ENCODE measurements around the gene CACNA2D1. TPM values are rescaled to one million over a fixed set of nuclear protein-coding genes. Genes with fewer than 3 reads are reported as not detected.

CACNA2D1 gene
- total and polyA plus RNA-seq, 12 donors: 10.5 to 60.9 (median 35.9) TPM

- TF ChIP-seq POLR2A (IDR thresholded peaks at IDR 0.05) (no peak), CTCF (IDR thresholded peaks at IDR 0.05) (no peak)
- Histone ChIP-seq H3K9me3 (replicated peaks in 1 of 3) (no peaks in the 10 kb centered on the region), H3K36me3 (replicated peaks in 1 of 2) (no peaks in the 10 kb centered on the region), H3K4me1 (replicated peaks in 1 of 2) (peaks cover 0 to 8% of the 10 kb centered on the region in 2 donors), H3K4me3 (no peak overlapping the region), H3K27ac (no peak overlapping the region), H3K27me3 (no peaks in the 10 kb centered on the region)
- WGBS, 4 donors: 83 to 93% (median 92%) methylated on average over 4 of the region's 4 CpGs
- intact Hi-C loops (cut with DNase I): no loop called here
- DNase-seq: no peak
These were observed 59.5 kb downstream of the CACNA2D1 start for GRCh38 chr7:82384051-82384464.

DNA sequence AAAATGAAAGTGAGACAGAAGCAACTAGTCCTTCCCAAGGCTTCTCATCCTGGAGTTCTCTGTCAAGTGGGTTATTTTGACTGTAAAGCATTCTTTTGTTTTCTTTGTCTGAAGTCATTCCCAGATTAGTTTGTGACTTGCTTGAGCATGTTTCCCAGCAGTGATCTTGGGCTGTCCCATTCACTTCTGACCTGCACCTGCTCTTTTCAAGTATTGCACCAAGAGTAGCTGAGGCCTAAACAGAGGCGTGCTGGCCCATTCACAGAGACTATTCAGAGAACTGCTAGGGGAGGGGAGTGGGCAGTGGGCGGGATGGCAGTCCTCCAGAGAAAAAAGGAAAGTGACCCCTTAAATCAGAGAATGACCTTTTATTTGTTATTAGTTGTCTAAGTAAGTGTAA is 61.3 kb downstream of the CACNA2D1 start:
- Histone ChIP-seq H3K4me1 (replicated peaks in 1 of 2) (peaks cover 0 to 8% of the 10 kb centered on the region in 2 donors), H3K27me3 (no peaks in the 10 kb centered on the region), H3K9me3 (replicated peaks in 1 of 3) (no peaks in the 10 kb centered on the region), H3K4me3 (no peak overlapping the region), H3K36me3 (replicated peaks in 1 of 2) (no peaks in the 10 kb centered on the region), H3K27ac (no peak overlapping the region)
- no peak for TF ChIP-seq CTCF (IDR thresholded peaks at IDR 0.05)
- intact Hi-C loops (cut with DNase I): no loop called here
- WGBS, 4 donors: 88 to 96% (median 92%) methylated on average over 2 of the region's 2 CpGs
- DNase-seq: peak in 1 of 7 donors; percentile 9

- H3K9me3 ChIP-seq (replicated peaks in 1 of 3): no peaks in the 10 kb centered on the region
- intact Hi-C loops (cut with DNase I): no loop called here
- no peak overlapping the region for H3K4me3 ChIP-seq
- no peaks in the 10 kb centered on the region for H3K4me1 ChIP-seq (replicated peaks in 1 of 2)
- TF ChIP-seq CTCF (IDR thresholded peaks at IDR 0.05): no peak
- no peak for TF ChIP-seq POLR2A (IDR thresholded peaks at IDR 0.05)
- no peaks in the 10 kb centered on the region for H3K36me3 ChIP-seq (replicated peaks in 1 of 2)
- 67 to 77% (median 75%) methylated on average over 2 of the region's 2 CpGs for WGBS, 4 donors
- no peak for DNase-seq
- H3K27ac ChIP-seq: no peak overlapping the region
- no peaks in the 10 kb centered on the region for H3K27me3 ChIP-seq
These were observed 66.8 kb downstream of the CACNA2D1 start for GRCh38 chr7:82376739-82377138.

DNA sequence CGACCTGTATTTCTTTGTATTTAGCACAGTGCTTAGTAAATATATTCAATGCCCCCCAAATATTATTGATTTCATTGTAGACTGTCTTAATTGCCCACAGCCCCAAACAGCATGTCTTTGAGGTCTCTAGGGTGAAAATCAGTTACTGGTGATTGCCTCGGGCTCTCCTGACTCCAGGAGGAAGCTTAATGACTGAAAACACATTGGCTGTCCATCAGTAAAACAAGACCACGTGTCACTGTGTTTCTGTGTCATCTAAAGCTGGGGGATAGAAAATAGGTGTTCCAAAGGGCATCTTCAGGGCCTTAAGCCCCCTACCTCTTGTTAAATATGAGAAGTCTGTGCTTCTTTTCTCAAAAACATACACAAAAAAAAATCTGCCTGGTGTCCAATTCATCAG is 67.9 kb downstream of the CACNA2D1 start:
- DNase-seq: no peak
- Histone ChIP-seq H3K27me3 (no peaks in the 10 kb centered on the region), H3K27ac (no peak overlapping the region), H3K4me3 (no peak overlapping the region), H3K9me3 (replicated peaks in 1 of 3) (no peaks in the 10 kb centered on the region), H3K36me3 (replicated peaks in 1 of 2) (no peaks in the 10 kb centered on the region), H3K4me1 (replicated peaks in 1 of 2) (no peaks in the 10 kb centered on the region)
- no peak for TF ChIP-seq CTCF (IDR thresholded peaks at IDR 0.05)
- no peak for TF ChIP-seq POLR2A (IDR thresholded peaks at IDR 0.05)
- intact Hi-C loops (cut with DNase I): no loop called here
- WGBS, 4 donors: 55 to 83% (median 70%) methylated on average over 3 of the region's 3 CpGs
